ENCODE data around the gene CSF3. TPM values are rescaled to one million over a fixed set of nuclear protein-coding genes. Genes with fewer than 3 reads are reported as not detected.
A peak's percentile ranks its signal among the peaks of the same experiment; 100 is the strongest.

CSF3 gene
- total and polyA plus RNA-seq, 2 of the 13 experiments (the other 11 are each of a cell fraction or from before 2014, with no cell fraction given) = 0.09 TPM; not detected in 1

DNA sequence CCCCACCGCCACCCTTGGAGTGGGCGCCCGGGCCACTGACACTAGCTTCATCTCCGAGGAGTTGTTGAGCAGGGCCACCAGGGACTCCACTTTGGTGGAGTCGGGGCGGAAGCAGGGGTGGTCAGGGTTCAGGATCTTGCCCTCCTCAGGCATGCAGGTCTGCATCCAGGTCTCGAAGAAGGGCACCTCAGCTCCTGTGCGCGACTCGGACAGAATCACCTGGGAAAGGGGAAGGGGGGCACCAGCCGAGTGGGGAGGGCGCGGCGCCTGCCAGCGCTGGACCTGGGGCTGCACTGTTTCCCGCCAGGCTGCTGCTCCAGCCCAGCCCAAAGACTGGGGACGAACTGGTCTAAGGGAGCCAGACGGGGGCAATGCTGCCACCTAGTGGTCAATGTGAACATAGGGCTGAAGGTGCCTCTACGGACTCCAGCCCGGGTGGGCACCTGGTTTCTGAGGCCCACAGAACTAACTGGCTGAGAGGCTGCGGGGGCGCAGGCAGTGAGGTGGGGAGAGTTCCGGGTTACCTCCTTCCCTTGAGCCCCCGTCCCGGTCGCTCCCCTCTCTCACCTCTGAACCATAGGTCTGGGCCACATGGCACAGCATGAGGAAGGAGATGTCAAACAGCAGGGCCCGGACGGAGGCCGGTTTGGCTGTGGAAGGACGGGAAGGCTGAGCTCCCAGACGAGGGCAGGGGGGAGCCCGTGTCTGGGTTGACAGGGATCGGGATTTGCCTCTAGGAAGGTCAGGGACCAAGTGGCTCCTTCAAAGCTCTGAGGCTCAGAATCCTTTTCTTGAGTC lies 11.8 kb downstream of the CSF3 start (continued):
- TF ChIP-seq CREM (IDR thresholded peaks at IDR 0.05) (no peak), CREM (CRISPR knock-in tag; IDR thresholded peaks at IDR 0.05) (no peak), SNAPC2 (CRISPR knock-in tag; IDR thresholded peaks at IDR 0.05) (no peak), PHF21A (CRISPR knock-in tag; IDR thresholded peaks at IDR 0.05) (no peak), RXRB (CRISPR knock-in tag; IDR thresholded peaks at IDR 0.05; ENCODE audit: borderline replicate concordance) (peak; percentile 32; the same call in 1 of the 2 replicates), ZBTB3 (CRISPR knock-in tag; IDR thresholded peaks at IDR 0.05; ENCODE audit: borderline replicate concordance, low read depth) (no peak), ZNF773 (CRISPR knock-in tag; IDR thresholded peaks at IDR 0.05; ENCODE audit: borderline replicate concordance) (no peak), ZNF775 (CRISPR knock-in tag; IDR thresholded peaks at IDR 0.05; ENCODE audit: borderline replicate concordance) (no peak), SUZ12 (IDR thresholded peaks at IDR 0.05; ENCODE audit: low read depth, low read length) (no peak), FOXO1 (CRISPR knock-in tag; IDR thresholded peaks at IDR 0.05) (no peak; the same call in 1 of the 2 replicates), AGO1 (IDR thresholded peaks at IDR 0.05; ENCODE audit: low read depth, low read length, poor library complexity, severe bottlenecking) (peak; percentile 49), ATM (IDR thresholded peaks at IDR 0.05; ENCODE audit: borderline replicate concordance) (no peak), RAD51 (IDR thresholded peaks at IDR 0.05; ENCODE audit: borderline replicate concordance) (no peak), KAT7 (CRISPR knock-in tag; IDR thresholded peaks at IDR 0.05; ENCODE audit: borderline replicate concordance) (no peak), ZNF615 (CRISPR knock-in tag; IDR thresholded peaks at IDR 0.05; ENCODE audit: borderline replicate concordance) (no peak), JUN (CRISPR knock-in tag; IDR thresholded peaks at IDR 0.05) (no peak), HNF4G (IDR thresholded peaks at IDR 0.05; ENCODE audit: borderline replicate concordance, low read depth, low read length) (no peak), HNF4G (CRISPR knock-in tag; IDR thresholded peaks at IDR 0.05; ENCODE audit: borderline replicate concordance, low read depth) (peak; percentile 15; the same call in 1 of the 2 replicates), KLF9 (CRISPR knock-in tag; IDR thresholded peaks at IDR 0.05; ENCODE audit: low read depth) (no peak)
- TF ChIP-seq, protein P1, sequence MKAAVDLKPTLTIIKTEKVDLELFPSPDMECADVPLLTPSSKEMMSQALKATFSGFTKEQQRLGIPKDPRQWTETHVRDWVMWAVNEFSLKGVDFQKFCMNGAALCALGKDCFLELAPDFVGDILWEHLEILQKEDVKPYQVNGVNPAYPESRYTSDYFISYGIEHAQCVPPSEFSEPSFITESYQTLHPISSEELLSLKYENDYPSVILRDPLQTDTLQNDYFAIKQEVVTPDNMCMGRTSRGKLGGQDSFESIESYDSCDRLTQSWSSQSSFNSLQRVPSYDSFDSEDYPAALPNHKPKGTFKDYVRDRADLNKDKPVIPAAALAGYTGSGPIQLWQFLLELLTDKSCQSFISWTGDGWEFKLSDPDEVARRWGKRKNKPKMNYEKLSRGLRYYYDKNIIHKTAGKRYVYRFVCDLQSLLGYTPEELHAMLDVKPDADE (CRISPR knock-in tag; IDR thresholded peaks at IDR 0.05) = no peak
- TF ChIP-seq, protein P2, sequence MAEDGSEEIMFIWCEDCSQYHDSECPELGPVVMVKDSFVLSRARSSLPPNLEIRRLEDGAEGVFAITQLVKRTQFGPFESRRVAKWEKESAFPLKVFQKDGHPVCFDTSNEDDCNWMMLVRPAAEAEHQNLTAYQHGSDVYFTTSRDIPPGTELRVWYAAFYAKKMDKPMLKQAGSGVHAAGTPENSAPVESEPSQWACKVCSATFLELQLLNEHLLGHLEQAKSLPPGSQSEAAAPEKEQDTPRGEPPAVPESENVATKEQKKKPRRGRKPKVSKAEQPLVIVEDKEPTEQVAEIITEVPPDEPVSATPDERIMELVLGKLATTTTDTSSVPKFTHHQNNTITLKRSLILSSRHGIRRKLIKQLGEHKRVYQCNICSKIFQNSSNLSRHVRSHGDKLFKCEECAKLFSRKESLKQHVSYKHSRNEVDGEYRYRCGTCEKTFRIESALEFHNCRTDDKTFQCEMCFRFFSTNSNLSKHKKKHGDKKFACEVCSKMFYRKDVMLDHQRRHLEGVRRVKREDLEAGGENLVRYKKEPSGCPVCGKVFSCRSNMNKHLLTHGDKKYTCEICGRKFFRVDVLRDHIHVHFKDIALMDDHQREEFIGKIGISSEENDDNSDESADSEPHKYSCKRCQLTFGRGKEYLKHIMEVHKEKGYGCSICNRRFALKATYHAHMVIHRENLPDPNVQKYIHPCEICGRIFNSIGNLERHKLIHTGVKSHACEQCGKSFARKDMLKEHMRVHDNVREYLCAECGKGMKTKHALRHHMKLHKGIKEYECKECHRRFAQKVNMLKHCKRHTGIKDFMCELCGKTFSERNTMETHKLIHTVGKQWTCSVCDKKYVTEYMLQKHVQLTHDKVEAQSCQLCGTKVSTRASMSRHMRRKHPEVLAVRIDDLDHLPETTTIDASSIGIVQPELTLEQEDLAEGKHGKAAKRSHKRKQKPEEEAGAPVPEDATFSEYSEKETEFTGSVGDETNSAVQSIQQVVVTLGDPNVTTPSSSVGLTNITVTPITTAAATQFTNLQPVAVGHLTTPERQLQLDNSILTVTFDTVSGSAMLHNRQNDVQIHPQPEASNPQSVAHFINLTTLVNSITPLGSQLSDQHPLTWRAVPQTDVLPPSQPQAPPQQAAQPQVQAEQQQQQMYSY (CRISPR knock-in tag; IDR thresholded peaks at IDR 0.05) = no peak
- TF ChIP-seq, protein P3, sequence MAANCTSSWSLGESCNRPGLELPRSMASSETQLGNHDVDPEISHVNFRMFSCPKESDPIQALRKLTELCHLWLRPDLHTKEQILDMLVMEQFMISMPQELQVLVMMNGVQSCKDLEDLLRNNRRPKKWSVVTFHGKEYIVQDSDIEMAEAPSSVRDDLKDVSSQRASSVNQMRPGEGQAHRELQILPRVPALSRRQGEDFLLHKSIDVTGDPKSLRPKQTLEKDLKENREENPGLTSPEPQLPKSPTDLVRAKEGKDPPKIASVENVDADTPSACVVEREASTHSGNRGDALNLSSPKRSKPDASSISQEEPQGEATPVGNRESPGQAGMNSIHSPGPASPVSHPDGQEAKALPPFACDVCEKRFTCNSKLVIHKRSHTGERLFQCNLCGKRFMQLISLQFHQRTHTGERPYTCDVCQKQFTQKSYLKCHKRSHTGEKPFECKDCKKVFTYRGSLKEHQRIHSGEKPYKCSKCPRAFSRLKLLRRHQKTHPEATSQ (CRISPR knock-in tag; IDR thresholded peaks at IDR 0.05; ENCODE audit: borderline replicate concordance) = no peak
- TF ChIP-seq, protein P4, sequence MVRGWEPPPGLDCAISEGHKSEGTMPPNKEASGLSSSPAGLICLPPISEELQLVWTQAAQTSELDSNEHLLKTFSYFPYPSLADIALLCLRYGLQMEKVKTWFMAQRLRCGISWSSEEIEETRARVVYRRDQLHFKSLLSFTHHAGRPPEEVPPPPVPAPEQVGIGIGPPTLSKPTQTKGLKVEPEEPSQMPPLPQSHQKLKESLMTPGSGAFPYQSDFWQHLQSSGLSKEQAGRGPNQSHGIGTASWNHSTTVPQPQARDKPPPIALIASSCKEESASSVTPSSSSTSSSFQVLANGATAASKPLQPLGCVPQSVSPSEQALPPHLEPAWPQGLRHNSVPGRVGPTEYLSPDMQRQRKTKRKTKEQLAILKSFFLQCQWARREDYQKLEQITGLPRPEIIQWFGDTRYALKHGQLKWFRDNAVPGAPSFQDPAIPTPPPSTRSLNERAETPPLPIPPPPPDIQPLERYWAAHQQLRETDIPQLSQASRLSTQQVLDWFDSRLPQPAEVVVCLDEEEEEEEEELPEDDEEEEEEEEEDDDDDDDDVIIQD (CRISPR knock-in tag; IDR thresholded peaks at IDR 0.05; ENCODE audit: low read depth) = no peak

All from HepG2 (cell line).